GM18502 (cell line): Measurements from ENCODE around the gene SUN2.

Source experiments
- ATAC-seq: cut with Tn5 transposase; IDR thresholded peaks from one replicate; pipeline ENCODE4 v1.9.1; 2021; ENCODE audit warnings: mild to moderate bottlenecking; ENCODE audit not compliant: unreplicated experiment, poor library complexity

The SUN2 gene

DNA sequence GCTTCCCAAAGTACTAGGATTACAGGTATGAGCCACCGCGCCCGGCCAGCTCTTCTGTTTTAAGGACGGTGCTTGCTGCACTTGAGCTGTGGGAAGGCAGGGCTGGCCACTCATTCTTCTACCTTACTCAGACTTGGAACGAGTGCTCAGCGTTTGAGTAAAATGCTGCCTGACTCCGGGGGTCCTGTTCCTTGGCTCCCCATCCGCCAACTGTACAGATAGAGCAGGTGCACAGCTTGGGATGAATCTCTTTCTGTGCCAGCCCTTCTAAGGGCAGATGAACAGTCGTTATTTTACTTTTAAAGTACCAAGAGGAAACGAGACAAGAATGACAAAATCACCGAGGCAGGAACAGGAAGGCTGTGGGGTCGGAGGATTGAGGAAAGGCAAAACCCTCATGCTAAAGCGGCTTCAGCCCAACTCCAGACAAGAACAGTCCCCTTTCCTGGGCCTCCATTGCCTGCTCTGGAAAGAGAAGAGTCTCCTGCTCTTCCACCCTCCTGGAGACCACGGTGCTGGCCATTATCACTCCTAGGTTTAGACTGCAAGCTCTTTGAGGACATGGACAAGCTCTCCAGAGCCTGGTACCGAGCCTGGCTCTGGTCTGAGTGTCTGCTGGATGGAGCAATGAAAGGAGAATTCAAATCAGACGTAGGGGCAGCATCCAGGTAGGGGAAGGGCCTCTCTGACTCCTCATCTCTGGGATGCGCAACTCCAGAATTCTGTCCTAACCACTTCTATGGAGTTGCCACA, 1.1 kb upstream of the SUN2 start:
- no peak for ATAC-seq

DNA sequence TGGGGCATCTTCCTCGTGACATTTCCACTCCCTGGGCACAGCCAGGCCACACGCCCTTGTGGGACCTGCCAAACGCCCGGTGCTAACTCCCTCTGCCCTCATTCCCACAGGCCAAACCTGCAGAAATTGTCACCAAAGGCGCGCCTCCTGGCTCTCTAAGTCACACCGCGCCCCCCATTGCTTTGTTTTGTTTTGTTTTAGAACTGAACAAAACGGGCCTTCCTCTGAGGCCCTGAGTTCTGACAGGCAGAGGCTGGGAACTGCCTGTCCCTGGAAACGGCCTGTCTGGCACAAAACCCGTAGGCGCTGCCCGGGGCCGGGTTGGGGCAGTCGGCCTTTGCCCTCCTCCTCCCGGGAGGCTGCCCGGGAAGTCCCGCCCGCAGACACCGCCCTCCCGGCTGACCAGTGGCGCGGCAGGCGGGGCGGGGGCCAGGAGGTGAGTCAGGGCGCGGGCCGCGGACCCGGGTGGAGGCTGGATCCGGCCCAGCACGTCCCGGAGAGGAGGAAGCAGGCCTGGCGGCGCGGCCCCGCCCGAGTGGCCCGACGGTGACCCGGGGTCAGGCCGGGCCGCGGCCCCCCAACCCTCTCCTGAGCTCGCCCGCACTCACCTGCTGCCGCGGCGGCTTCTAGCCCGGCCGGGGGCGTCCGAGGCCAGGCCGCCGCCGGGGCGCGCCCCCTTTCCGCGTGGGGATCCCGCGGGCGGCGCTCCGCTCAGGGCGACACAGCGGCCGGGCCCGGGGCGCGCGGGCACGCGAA, 465 bp downstream of the SUN2 start:
- ATAC-seq: peak; percentile 23

DNA sequence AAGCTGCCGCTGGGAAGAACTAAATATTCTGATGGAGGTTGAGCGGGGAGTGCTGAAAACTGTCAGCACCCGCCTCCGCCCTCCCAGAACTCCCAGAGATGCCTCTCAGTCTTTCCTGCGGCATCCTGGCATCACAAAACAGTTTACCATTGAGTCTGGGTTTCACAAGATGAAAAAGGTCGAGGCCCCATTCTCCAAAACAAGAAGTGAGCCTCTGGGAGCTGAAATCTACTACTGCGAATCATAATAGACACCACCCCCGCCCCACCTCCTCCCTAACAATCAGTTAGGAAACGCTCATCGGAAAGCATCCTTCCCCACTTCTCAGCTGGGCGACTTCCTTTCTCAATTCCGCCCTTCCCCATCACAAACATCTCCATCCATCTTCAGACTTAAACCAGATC, 1.0 kb downstream of the SUN2 start:
- ATAC-seq: no peak

DNA sequence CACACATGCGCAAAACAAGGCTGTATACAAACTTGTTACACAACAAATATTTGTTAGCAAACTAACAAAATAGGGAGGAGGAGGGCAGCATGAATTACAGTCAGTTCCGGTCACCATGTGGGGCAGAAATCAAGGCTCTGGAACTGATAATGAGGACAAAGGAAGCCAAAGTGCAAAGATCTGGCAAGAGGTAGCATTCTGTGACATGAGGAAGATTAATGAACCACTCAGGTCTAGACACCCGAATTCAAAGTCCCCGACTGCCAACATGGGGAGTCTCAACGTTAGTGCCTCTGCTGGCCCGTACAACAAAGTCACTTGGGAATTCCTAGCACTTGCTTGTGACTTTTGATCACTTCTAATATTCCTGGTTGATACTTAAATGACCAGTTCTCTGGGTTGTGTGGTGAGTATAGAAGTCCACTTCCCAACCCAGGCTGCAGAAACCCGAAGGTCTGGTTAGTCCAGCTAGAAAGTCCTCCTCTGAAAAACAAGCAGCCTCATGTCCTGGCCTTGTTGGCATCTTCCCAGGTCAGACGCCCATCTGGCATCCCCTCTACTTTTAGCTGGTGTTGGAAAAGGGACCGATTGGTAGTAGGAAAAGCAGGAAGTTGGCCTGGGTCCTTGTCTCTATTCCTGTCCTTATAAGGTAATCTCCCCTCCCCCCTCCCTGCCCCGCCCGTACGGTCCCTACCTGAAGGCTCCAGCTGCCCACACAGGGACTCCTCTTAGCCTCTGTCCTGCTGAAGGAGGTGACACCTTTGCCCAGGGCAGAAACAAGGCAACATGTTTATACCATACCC, 1.6 kb downstream of the SUN2 start:
- ATAC-seq: no peak

DNA sequence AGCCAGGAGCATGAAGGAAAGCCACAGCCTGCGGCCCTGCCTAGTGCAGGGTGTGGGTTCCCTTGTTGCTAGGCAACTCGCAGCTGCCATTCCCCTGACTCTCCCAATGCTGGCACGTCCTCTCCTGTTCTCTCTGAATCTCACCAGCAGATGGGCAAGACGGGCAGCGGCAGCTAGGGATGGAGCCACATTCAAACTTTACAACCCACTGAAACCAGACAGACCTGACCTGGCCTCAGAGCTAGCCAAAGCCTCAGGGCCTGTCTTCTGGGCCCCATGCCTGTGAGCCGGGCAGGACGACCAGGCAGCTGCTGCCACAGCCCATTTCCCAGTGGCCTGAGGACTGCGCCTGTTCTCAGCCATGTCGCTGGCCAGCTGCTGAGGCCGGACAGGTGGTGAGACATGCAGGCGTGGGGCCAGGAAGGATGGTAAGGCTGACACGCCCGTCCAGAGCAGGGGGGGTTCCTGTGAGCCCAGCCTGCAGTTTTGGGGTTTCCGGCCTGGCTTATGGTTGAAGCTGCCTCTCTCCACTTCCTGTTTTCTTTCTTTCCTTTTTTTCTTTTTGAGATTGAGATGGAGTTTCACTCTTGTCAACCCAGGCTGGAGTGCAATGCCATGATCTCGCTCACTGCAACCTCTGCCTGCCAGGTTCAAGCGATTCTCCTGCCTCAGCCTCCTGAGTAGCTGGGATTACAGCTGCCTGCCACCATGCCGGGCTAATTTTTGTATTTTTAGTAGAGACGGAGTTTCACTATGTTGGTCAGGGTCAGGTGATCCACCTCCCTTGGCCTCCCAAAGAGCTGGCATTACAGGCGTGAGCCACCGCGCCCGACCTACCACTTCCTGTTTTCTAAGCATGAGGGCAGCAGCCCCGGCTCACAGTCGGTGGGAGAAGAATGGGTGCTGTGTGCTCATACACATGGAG, 4.1 kb downstream of the SUN2 start:
- no peak for ATAC-seq

DNA sequence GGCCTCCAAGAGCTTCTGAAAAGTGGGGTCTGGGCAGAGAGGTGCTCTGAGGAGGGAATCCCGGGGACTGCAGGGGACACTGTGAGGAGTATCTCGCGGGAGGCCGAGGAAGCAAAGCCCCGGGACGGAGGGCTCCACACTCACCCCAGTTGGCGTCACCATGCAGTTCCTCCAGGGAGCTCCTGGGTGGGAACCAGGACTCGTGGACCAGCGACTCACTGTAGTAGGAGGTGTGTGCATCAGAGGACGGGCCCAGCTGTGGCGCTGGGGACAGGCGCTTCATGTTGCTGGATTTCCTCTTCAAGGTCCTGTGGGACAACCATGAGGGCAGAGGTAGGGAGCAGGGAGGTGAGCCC, 4.8 kb downstream of the SUN2 start:
- ATAC-seq: no peak

DNA sequence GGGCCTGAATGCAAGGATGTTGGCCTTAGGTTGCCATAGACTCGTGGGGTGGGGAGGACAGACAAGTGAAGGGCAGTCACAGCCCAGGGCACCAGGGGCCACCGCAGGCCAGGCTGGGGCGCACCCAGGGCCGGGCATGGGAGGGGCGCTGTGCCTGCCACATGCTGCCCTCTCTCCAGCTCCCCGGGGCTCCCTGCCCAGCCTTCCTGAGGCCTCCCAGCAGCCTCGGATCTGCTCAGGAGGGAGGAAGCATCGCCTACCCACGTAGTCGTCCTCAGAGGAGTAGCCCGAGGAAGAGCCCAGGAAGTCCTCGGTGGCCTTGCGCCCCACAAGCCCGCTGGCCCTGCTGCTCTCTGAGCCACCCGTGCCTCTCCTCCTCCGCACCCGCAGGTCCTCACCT, 5.2 kb downstream of the SUN2 start:
- ATAC-seq: no peak

DNA sequence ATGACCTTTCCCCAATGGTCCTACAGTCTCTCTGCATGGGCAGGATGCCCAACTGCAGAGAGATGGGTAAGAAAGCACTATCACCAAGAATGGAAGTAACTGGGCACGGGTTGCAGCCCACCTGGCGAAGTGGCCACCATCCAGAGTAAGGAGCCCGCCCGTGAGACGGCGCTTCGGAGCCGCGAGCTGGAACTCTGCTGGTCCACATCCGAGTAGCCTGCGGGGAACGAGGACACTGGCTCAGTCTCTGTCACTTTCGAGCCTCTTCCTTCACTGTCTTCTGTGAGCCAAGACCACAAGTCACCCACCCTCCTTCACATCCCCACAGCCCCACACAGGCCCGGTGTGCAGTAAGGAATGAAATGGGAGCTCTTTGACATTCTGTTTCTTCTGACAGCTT, 5.7 kb downstream of the SUN2 start:
- no peak for ATAC-seq

DNA sequence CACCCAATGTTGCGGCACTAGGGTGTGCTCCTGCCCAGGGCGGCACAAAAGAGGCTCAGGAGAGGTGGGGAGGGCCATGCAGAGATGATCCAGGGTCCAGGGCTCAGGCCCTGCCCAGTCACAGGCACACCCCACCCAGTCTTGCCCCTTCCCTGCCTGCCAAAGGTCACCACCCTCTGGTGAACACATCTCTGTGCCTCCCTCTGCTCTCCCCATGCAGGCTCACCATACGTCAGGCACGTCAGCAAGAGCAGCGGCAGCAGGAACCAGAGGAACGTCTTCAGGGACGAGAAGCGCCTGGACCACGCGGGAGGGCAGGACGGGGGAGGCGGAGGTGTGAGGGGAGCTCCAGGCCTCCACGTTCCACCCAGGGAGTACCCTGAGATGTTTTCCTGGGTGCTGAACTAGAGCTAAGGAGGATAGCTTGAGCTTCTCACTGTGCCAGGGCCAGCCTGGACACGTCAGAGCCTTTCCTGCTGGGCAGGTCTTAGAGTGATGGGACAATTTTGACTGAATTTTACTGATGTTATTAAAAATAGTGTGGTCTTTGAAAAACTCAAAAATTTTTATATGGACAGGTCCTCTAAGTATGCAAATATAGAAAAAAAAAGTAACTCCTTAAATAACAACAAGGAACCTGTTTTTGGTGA, 7.2 kb downstream of the SUN2 start:
- ATAC-seq: no peak

DNA sequence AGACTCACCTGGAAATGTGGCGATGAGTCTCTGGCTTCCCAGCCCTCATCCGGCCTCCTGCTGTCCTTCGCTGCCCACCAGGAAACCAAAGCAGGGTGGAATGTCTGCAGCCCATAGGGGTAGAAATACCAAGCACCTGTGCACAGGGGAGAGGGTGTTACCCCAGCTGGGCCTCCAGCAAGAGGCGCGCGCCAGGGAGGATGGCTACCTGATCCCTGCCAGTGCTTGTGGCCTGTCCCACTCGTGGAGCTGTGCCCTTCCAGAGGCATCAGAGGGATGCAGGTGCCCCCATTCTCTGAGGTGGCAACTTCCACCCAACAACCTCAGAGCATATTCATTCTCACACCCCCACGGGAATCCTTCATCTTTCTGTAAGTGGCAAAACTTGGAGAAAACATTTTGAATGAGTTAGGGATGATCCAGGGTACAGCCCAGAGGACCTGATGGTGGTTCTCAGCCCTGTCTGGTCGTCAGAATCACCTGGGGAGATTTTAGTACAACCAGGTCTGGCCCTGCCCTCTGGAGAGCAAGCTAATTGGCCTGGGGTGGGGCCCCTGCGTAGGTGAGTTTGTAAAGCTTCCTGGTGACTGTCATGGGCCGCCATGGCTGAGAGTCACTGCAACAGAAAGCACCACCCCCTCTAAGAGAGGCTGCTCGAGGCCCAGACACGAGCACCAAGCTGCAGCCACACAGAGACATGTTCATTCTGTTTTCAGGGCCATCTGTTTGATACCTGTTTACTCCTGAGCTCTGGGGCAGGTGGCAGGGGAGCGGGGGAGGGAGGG, 9.9 kb downstream of the SUN2 start:
- ATAC-seq: no peak

DNA sequence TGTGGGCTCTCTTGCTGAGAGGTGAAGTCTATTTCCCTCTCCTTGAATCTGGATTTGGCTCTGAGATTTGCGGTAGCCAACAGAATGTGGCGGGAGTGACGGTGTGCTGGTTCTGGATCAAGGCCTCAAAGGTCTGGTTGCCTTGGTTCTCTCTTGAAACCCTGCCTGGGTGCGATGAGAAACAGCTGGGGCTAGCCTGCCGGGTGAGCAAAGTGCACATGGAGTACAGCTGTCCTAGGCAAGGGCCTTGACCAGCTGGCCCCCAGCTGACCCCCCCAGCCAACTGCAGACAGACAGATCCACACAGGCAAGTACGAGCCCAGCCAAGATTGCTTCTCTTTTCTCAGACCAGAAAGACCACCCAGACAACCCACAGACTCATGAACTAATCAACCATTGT, 10.8 kb downstream of the SUN2 start:
- ATAC-seq: no peak

DNA sequence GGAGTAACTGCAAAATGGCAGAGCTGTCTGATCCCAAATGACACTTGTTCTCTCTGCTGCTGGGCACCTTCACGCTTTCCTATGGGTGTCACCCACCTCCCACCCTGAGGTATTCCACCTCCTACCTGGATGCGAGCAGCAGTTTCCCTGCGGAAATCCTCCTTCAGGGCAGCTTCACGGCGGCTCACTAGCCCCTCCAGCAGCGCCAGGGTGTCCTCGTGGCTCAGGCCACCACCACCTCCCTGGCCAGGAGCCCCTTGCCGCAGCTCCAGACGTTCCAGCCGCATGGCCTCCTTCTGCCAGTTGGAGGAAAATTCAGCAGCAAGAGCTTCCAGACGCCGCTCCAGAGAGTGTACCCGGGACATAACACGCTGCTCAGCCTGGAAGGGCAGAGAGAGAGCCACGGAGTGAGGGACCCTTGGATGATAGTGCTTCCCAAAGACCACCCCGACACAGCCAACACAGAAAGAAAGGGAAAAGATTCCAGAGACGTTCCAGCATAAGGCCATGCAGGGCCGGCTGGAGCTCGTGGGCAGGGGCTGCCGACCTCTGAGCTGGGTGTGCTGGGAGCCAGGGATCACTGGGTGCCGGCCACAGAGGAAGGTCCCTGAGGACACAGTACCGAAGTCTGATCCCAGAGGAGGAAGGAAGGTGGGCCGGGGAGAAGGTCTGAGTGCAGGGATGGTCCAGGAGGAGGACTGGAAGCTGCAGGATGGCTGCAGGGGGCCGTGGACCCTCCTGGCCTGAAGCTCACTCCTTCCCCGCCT, 13.4 kb downstream of the SUN2 start:
- no peak for ATAC-seq

DNA sequence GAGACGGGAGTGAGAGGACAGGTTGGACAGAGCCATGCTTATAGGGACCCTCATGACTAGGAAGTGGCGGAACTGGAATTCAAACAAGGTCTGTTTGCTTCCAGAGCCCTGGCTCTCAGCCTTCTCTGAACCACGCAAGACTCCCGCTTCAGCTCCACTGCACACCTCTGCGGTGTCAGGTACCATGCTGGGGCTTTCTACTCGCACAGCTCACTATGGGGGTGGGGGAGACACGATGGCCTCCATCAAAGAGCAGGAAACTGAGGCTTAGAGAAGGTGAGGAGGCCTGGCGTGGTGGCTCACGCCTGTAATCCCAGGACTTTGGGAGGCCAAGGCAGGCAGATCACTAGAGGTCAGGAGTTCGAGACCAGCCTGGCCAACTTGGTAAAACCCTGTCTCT, 14.2 kb downstream of the SUN2 start:
- ATAC-seq: no peak

DNA sequence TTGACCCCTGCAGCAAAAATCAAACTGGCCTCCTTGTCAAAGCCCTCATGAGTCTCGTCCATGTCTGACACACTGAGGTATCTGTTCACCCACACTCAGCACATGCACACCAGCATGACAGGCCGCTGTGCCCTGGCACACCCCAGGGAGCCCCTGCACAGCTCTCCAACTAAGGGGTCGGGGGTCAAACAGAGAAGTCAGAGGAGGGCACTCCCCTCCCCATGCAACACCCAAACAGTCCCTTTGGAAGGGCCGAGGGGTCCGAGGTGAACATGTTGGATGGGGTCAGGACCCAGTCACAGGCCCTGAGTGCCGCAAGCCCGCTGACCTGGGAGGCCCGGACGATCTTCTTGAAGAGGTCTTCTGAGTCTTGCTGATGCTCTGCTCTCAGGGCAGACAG, 14.6 kb downstream of the SUN2 start:
- no peak for ATAC-seq

DNA sequence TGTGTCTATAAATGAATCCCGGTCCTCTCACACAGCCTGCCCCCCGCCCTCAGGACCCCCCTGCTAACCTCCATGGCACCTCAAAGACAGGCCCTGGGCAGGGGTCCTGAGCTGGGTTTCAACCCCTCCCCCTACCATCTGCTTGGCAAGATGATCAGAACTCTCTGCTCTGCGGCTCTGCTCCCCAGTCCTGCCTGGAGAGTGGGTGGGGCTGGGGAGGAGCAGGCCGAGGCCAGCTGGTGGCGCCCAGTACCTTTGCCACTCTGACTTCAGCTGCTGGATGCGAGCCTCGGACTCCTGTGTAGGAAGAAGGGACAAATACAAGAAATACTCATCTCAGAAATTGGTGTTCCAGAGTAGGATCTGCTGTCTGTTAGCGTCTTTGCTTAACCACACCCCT, 15.0 kb downstream of the SUN2 start:
- no peak for ATAC-seq

DNA sequence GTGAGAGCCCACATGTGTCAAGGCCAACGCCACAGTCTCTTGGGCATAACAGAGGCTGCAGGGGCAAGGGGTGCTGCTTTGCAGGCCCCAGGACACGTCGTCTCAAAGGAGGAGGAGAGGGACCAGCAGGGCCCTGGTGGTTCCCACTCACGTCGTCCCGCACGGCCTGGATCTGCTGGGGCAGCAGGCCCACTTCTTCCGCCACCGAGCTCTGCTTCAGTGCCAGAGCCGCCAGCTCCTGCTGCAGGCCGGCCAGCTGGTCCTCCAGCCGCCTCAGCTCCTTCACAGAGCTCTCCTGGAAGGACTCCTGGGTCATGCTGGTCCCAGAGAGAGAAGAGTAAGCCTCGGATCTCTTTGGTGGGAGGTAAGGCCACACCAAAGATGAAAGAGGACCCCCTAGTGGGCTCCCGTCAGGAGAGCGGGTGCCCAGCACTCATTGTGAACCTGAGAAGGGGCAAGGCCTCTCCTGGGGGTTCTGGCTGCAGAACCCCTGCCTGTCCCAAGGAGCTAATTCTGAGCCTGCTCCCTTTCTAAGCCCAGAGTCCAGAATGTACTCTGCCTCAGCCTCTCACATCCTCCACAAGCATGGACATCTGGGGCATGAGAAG, 15.6 kb downstream of the SUN2 start:
- no peak for ATAC-seq

DNA sequence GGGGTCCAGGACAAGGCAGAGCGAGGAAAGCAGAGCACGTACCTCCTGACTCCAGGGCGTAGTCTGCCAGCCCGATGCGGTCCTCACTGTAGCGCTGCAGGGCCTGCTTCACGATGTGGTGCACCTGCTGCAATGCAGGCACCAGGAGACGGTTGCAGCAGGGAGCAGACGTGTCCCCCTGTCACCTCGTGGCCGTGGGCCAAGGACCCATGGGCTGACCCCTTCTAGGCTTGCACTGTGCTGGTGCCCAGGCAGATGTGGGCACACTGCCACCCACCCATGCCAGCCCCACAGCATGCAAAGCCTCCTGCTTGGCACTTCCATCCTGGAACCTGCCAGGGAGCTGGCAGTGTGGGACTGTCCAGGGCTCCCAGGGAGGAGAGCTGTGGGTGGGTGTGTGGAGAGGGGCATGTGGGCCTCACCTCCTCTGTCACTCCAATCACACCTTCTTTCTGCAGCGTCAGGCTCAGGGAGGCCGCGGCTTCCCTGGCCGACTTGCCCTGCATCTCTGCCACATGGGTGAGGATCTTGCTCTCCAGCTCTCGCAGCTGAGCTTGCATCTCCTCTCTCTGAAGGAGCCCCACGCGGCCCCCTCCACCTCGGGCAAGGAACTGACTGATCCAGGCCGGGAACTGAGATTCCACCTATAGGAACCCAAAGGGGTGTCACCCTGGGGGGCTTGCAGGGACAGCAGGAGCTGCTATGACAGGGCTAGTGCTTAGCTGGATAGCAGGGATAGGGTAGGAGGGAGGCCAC, 16.3 kb downstream of the SUN2 start:
- ATAC-seq: no peak
